Gastroesophageal sphincter (tissue), 4 donors: ENCODE results near the gene WFDC9. TPM values are rescaled to one million over a fixed set of nuclear protein-coding genes. Genes with fewer than 3 reads are reported as not detected.

Experiments used
- ATAC-seq: fragments of 150-250 bp; one replicate; pipeline ENCODE4 v1.9.1; 2016; ENCODE audit warnings: mild to moderate bottlenecking, moderate library complexity
- H3K27ac ChIP-seq, 4 donors: fragments of 200-600 bp; sonication (generic) in 3 of 4; 1 replicate in 3 of 4; 2 replicates in 1 of 4; pipeline ENCODE4 v1.5.1; 2016 to 2019
- H3K27me3 ChIP-seq: fragments of 200-600 bp; sonication (generic); one replicate; pipeline ENCODE4 v1.5.1; 2019
- H3K36me3 ChIP-seq, 2 donors: fragments of 200-600 bp; sonication (generic); one replicate each; pipeline ENCODE4 v1.5.1; 2019; ENCODE audit warnings: control low read depth in 1 of 2
- H3K4me1 ChIP-seq, 3 donors: fragments of 200-600 bp; sonication (generic); 1 replicate in 2 of 3; 2 replicates in 1 of 3; pipeline ENCODE4 v1.5.1; 2016 to 2019; ENCODE audit warnings: control low read depth in 2 of 3
- H3K4me3 ChIP-seq, 2 donors: fragments of 200-600 bp; sonication (generic); one replicate each; pipeline ENCODE4 v1.5.1; 2019; ENCODE audit warnings: mild to moderate bottlenecking in 1 of 2, moderate library complexity in 1 of 2
- H3K9me3 ChIP-seq, 3 donors: fragments of 200-600 bp; sonication (generic); one replicate each; pipeline ENCODE4 v1.5.1; 2017 to 2019; ENCODE audit warnings: control low read depth in 2 of 3
- EP300 ChIP-seq: sonication (generic); formaldehyde crosslinking; IDR thresholded peaks from one replicate; pipeline ENCODE4 v1.6.1; 2017; ENCODE audit warnings: antibody characterized with exemption, mild to moderate bottlenecking
- POLR2A ChIP-seq, 2 donors: fragments of 450-650 bp; IDR thresholded peaks; one replicate each; pipeline ENCODE4 v1.6.1; 2017; ENCODE audit warnings: antibody characterized with exemption in 2 of 2, mild to moderate bottlenecking in 2 of 2, moderate library complexity in 1 of 2
- POLR2AphosphoS5 ChIP-seq: sonication (generic); formaldehyde crosslinking; IDR thresholded peaks from one replicate; pipeline ENCODE4 v1.6.1; 2017; ENCODE audit warnings: antibody characterized with exemption
- WGBS, 2 donors: methylation state at CpG; one replicate each; pipeline ENCODE4 v1.1.5; 2018; ENCODE audit warnings: low coverage in 1 of 2; 5-methylcytosine and 5-hydroxymethylcytosine counted together
- total RNA-seq, 4 donors: library from RNA; depleted of rRNA; stranded (reverse); fragments of >200 nt; gene quantifications; one replicate each; pipeline ENCODE4 v1.1.0, GENCODE V29; 2016
- TF ChIP-seq, protein P1 (sequence below), 4 experiments: fragments of 200-600 bp in 2 of 4; fragments of 450-650 bp in 2 of 4; sonication (generic) in 1 of 4; IDR thresholded peaks; one replicate each; pipeline ENCODE4 v1.5.1; 2017 to 2019; ENCODE audit warnings: antibody characterized with exemption in 4 of 4, mild to moderate bottlenecking in 2 of 4, moderate library complexity in 2 of 4

The WFDC9 gene
- total RNA-seq, 4 donors from 2014 or later = not detected

DNA sequence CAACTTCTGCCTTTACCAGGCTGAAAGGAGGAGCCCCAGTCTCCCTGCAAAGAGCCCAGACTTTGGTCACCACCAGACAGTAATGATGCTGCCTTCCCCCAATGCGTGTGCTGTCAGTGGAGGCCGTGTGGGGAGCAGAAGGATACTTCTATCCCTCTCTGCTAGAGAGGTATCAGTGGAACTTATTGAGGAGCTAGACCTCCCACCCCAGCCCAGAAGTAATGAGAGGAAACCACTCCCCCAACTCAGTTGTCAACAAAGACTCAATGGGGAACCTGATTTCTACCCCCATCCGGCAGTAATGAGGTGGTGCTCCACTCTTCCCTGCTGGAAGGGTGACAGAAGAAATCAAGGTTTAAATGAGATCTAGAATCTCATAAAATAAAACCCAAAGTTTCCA lies 47.6 kb downstream of the WFDC9 start:
- H3K27ac ChIP-seq = no peak overlapping the region
- ATAC-seq = no peak
- TF ChIP-seq POLR2AphosphoS5 (no peak), POLR2A (IDR thresholded peaks at IDR 0.05) (no peak), EP300 (no peak)
- TF ChIP-seq, protein P1, sequence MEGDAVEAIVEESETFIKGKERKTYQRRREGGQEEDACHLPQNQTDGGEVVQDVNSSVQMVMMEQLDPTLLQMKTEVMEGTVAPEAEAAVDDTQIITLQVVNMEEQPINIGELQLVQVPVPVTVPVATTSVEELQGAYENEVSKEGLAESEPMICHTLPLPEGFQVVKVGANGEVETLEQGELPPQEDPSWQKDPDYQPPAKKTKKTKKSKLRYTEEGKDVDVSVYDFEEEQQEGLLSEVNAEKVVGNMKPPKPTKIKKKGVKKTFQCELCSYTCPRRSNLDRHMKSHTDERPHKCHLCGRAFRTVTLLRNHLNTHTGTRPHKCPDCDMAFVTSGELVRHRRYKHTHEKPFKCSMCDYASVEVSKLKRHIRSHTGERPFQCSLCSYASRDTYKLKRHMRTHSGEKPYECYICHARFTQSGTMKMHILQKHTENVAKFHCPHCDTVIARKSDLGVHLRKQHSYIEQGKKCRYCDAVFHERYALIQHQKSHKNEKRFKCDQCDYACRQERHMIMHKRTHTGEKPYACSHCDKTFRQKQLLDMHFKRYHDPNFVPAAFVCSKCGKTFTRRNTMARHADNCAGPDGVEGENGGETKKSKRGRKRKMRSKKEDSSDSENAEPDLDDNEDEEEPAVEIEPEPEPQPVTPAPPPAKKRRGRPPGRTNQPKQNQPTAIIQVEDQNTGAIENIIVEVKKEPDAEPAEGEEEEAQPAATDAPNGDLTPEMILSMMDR (IDR thresholded peaks at IDR 0.05) = no peak
- H3K36me3 ChIP-seq = no peaks in the 10 kb centered on the region
- no peaks in the 10 kb centered on the region for H3K4me1 ChIP-seq
- 48 to 54% methylated on average over 3 of the region's 3 CpGs for WGBS, 2 donors
- H3K27me3 ChIP-seq = peaks cover 16% of the 10 kb centered on the region
- H3K9me3 ChIP-seq = no peaks in the 10 kb centered on the region
- H3K4me3 ChIP-seq = no peak overlapping the region

DNA sequence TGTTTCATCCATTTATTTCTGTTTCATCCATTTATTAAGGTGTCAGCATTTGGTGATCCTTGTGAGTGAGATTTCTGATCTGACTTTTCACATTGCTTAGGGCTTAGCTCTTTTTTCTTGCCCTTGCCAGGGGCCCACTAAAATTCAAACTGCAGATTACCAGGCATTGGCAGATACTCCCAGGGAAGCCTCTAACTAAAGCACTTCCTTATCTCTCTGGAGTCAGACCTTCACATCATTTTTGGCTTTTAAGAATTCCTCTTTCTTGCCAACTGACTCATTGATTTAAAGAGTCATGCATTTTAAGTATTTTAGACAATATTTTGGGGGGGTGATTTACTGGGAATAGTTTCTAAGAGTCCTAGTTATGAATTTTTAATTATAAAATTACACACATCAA lies 49.4 kb downstream of the WFDC9 start:
- H3K27me3 ChIP-seq = peaks cover 16% of the 10 kb centered on the region
- TF ChIP-seq POLR2A (IDR thresholded peaks at IDR 0.05) = no peak
- TF ChIP-seq, protein P1 (IDR thresholded peaks at IDR 0.05) = no peak
- no peak for TF ChIP-seq EP300
- no peak for ATAC-seq

DNA sequence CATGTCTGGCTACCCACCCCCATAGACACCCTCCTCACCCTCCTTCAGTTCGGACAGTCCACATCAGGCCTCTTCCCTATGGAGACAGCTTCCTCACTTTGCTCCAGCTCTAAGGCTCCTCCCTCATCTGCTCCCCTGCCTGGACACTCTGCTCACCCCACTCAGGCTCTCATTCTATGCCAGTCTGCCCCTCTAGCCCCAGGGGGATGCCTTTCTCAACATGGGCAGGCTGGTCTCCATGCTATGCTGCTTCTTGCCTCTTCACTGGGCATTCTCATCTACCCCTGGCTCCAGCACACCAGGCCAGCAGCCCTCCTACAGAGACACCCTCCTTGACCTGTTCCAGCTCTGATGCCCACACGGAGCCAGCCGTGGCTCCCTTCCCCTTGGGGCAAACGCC lies 51.9 kb downstream of the WFDC9 start, which contains the start of gene WFDC8:
TSS of gene WFDC8 (minus strand) at position 101 of the 400 bp plus-strand sequence. CDS start at position 64, 37 bp downstream.
- Histone ChIP-seq H3K4me1 (no peaks in the 10 kb centered on the region), H3K9me3 (no peaks in the 10 kb centered on the region), H3K27ac (no peak within 1 kb of the TSS), H3K27me3 (peaks cover 12% of the 10 kb centered on the region), H3K36me3 (no peaks in the 10 kb centered on the region), H3K4me3 (no peak within 1 kb of the TSS)
- ATAC-seq = no peak
- 62% methylated on average over 1 of the region's 4 CpGs; no CpG with 5 or more reads in 1 of the 2 donors for WGBS, 2 donors
- no peak for TF ChIP-seq POLR2A (IDR thresholded peaks at IDR 0.05)
- TF ChIP-seq, protein P1 (IDR thresholded peaks at IDR 0.05) = no peak
- TF ChIP-seq EP300 = no peak
- no peak for TF ChIP-seq POLR2AphosphoS5

More for the DNA sequence above, 49.4 kb downstream of the WFDC9 start:
- H3K27ac ChIP-seq = no peak overlapping the region
- no peaks in the 10 kb centered on the region for H3K4me1 ChIP-seq
- H3K4me3 ChIP-seq = no peak overlapping the region
- H3K9me3 ChIP-seq = no peaks in the 10 kb centered on the region
- no peaks in the 10 kb centered on the region for H3K36me3 ChIP-seq

DNA sequence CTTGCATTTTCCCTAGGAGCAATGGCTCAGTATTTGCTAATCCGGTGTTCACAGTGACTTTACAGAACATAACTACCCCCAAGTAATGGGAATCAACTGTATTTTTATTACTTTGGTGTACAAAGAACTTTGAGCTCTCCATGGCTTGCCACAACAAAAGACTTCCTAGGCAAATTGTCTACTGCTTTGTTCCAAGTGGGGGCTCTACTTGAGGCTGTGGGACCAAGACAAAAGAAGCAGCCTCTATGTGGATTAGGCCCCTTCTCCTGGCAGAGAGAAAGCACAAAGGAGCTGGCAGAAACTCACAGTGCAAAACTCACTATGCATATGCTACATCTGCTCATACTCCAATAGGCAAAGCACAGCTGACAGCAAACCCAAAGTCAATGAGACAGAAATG lies 52.9 kb downstream of the WFDC9 start:
- Histone ChIP-seq H3K9me3 (peaks cover 0 to 5% (median 0%) of the 10 kb centered on the region in 3 donors), H3K4me1 (no peaks in the 10 kb centered on the region), H3K27ac (no peak overlapping the region), H3K27me3 (peaks cover 7% of the 10 kb centered on the region), H3K36me3 (no peaks in the 10 kb centered on the region), H3K4me3 (no peak overlapping the region)
- WGBS, 2 donors = 58 to 80% methylated on average over 1 of the region's 1 CpG
- TF ChIP-seq POLR2A (IDR thresholded peaks at IDR 0.05) = no peak
- TF ChIP-seq, protein P1 (IDR thresholded peaks at IDR 0.05) = no peak
- no peak for TF ChIP-seq EP300
- TF ChIP-seq POLR2AphosphoS5 = no peak
- ATAC-seq = no peak

DNA sequence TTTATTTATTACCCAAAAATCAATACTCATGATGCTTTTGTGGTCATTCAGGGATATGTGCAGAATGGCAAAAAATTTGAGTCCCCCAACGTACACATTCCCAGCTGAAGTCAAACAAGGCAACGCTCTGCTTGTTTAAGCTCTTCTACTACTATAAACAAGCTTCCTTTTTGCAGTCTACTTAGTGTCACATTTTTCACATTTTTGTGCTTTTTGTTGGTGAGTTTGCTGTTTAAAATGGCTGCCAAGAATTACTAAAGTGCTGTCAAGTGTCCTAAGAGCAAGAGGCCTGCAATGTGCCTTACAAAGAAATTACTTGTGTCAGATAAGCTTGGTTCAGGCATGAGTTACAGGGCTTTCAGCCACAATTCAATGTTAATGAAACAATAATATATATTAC lies 54.1 kb downstream of the WFDC9 start:
- Histone ChIP-seq H3K27me3 (peaks cover 4% of the 10 kb centered on the region), H3K27ac (no peak overlapping the region), H3K4me3 (no peak overlapping the region), H3K9me3 (peaks cover 0 to 5% (median 0%) of the 10 kb centered on the region in 3 donors), H3K36me3 (no peaks in the 10 kb centered on the region), H3K4me1 (no peaks in the 10 kb centered on the region)
- WGBS, 2 donors = 0% methylated on average over 2 of the region's 2 CpGs
- ATAC-seq = no peak
- TF ChIP-seq POLR2A (IDR thresholded peaks at IDR 0.05) (no peak), EP300 (no peak), POLR2AphosphoS5 (no peak)
- TF ChIP-seq, protein P1 (IDR thresholded peaks at IDR 0.05) = no peak
